Measurements from ENCODE around the gene OTP.

OTP gene

DNA sequence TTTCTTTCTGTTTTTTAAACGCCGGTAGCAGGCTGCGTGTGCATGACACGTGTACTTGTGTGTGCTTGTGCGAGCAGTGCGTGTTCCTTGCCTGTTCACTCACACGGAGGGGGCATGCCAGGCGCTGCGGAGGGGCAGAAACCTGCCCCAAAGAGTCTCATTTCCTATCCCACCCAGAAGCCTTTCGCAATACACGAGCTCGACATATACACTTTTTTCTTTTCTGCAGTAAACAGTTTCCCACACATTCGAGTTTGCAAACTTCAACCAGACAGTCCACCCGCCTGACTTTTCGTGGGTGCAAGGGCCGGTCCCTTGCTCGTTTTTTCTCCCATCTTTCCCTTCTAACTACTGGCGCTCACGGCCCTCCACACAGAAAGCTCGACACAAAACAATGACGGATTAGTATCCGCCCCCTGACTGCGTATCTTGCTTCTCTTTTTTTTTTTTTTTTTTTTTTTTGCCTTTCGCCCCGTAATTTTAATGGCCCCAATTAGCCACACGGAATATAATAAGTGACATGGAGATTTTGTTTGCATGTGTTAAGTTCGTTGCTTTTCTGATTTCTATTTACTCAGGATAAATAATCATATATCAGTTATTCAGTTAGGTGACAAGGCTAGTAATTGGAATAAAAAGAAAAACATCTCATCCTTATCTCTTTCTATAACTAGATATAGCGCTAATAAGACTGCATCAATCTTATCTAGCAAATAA, 5.3 kb upstream of the OTP start:
- Mint-ChIP-seq H3K9me3 (peaks cover 8% of the 10 kb centered on the region), H3K4me3 (peak overlapping the region; percentile 44), H3K27ac (no peak overlapping the region), H3K4me1 (peaks cover 26% of the 10 kb centered on the region), H3K36me3 (ENCODE audit: low read depth) (peaks cover 3% of the 10 kb centered on the region), H3K27me3 (peaks cover 90% of the 10 kb centered on the region)
- DNase-seq (no peak), ATAC-seq (no peak)

DNA sequence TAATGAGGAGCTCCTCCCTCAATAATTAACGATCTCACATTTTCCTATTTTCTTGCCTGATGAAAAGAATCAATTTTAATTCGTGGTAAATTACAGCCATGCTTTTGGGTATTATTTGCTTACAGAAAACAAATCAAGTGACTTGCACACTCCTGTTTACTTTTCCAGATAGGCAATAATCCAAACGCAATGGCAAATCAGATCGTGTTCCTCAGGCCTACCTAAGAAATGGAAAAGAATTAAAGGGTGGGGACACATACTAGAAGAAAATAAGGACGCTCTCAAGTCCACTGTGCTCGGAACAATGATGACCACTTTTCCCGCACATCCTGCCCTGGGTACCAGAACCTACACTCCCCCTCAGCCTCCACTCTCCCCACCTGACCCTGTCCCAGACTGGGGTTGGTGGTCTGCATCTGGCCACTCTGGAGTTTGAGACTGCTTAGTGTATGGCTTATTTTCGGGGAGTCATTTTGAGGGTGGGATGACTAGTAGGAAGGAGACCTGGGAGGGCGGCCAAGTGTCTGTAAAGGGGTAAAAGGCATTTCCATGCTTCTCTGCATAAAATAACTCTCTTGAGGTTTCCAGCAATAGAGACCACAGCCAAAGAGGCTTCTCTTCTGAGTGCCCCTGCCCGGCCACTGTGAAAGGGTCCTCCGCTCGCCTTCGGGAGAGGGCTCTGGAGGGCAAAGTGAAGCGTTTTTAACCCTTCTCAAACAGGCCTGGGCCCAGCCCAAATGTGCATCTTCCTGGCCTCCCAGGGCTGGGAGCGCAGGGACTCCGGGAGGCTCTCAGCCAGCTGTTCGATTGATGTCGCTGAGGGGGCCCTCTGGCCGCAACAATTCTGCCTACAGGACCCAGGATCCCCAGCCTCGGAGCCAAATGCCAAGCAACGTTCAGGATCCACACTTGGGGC, 4.5 kb upstream of the OTP start:
- ATAC-seq (no peak), DNase-seq (no peak)
- peaks cover 8% of the 10 kb centered on the region for H3K9me3 Mint-ChIP-seq
- H3K4me1 Mint-ChIP-seq, result peaks cover 26% of the 10 kb centered on the region
- peaks cover 89% of the 10 kb centered on the region for H3K27me3 Mint-ChIP-seq
- H3K4me3 Mint-ChIP-seq, result no peak overlapping the region
- peaks cover 3% of the 10 kb centered on the region for H3K36me3 Mint-ChIP-seq (ENCODE audit: low read depth)
- H3K27ac Mint-ChIP-seq, result no peak overlapping the region

GRCh38 chr5:77641963-77642737, 3.6 kb upstream of the OTP start:
- ATAC-seq, result no peak
- Mint-ChIP-seq H3K4me1 (peaks cover 33% of the 10 kb centered on the region), H3K9me3 (peaks cover 8% of the 10 kb centered on the region), H3K27ac (no peak overlapping the region), H3K4me3 (no peak overlapping the region), H3K27me3 (peaks cover 91% of the 10 kb centered on the region), H3K36me3 (ENCODE audit: low read depth) (peaks cover 9% of the 10 kb centered on the region)
- DNase-seq, result no peak

DNA sequence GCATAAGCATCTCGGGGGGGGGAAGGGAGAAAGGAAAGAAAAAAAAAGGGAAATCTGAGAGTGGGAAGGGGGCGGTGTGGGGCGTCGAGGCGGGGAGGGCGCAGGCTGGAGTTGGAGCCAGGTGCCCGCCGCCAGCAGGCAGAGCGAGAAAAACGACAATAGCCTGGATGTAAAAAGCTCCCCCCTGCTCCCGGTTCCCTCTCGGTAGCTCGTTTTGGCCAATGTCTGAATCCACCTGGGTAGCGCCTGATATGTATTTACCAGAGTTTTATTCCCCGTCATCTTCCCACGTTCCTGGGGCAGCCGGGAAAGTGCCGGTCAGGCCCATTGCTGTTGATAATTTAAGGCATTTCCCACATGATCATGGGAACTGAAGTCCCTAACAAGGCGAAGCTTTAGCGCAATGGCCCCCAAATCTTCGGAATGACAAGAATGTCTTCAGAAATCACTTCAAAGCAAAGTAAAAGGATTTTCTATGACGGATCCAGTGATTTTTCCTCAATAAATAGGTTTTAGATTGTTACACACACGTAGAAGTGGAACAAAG, 3.0 kb upstream of the OTP start:
- peaks cover 33% of the 10 kb centered on the region for H3K4me1 Mint-ChIP-seq
- peak overlapping the region; percentile 62 for H3K27ac Mint-ChIP-seq
- H3K4me3 Mint-ChIP-seq, result no peak overlapping the region
- H3K9me3 Mint-ChIP-seq, result peaks cover 8% of the 10 kb centered on the region
- no peak for ATAC-seq
- peaks cover 88% of the 10 kb centered on the region for H3K27me3 Mint-ChIP-seq
- no peak for DNase-seq
- H3K36me3 Mint-ChIP-seq (ENCODE audit: low read depth), result peaks cover 10% of the 10 kb centered on the region

- H3K36me3 Mint-ChIP-seq (ENCODE audit: low read depth), result peaks cover 10% of the 10 kb centered on the region
- no peak overlapping the region for H3K4me3 Mint-ChIP-seq
- H3K27me3 Mint-ChIP-seq, result peaks cover 88% of the 10 kb centered on the region
- H3K27ac Mint-ChIP-seq, result peak overlapping the region; percentile 62
- DNase-seq, result no peak
- H3K9me3 Mint-ChIP-seq, result peaks cover 8% of the 10 kb centered on the region
- ATAC-seq, result no peak
- peaks cover 30% of the 10 kb centered on the region for H3K4me1 Mint-ChIP-seq
These were observed 2.3 kb upstream of the OTP start for GRCh38 chr5:77640589-77641396.

- Mint-ChIP-seq H3K27me3 (peaks cover 85% of the 10 kb centered on the region), H3K4me3 (no peak overlapping the region), H3K36me3 (ENCODE audit: low read depth) (peaks cover 10% of the 10 kb centered on the region), H3K27ac (no peak overlapping the region), H3K4me1 (peaks cover 21% of the 10 kb centered on the region), H3K9me3 (peaks cover 8% of the 10 kb centered on the region)
- DNase-seq (no peak), ATAC-seq (peak; percentile 46)
These were observed 504 bp upstream of the OTP start for GRCh38 chr5:77638763-77639671.

DNA sequence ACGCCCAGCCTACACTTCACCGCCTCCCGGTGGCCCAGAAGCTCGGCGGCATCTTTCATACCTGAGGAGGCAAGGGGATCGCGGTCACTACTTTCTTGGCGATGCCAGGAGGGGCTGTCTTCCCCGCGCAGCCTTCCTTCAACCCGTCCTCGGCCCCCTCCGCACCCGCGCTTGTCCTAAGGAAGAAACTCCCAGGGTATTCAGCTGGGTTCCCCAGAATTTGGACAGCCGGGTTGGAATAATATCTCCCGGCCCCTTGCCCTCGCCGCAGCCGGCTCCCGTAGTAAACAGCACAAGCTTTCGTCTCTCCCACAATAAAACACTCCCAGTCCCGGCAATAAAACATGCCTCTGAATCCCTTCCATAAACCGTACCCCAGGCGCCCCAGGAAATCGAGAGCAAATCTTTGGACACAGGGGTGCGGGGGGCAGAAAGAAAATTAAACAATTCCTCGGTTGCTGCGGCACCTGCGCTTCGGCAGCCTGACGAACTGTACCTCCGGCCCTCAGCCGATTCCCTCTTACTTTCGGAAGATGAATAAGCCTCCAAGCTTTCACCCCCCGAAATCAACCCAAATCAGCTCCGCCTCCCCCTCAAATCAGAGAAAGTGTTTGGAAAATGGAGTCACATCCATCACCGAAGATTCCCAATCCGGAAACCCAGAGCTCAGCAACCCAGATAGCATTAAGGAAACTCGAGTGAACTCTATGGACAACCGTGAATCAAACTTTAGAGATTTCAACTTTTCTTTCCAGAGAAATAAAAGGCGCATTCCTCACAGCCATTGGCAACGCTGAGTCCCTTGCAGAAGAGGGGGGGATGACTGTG, 1.1 kb downstream of the OTP start:
- peaks cover 10% of the 10 kb centered on the region for H3K36me3 Mint-ChIP-seq (ENCODE audit: low read depth)
- ATAC-seq, result no peak
- no peak overlapping the region for H3K4me3 Mint-ChIP-seq
- H3K9me3 Mint-ChIP-seq, result peaks cover 22% of the 10 kb centered on the region
- H3K27ac Mint-ChIP-seq, result peak overlapping the region; percentile 5
- DNase-seq, result no peak
- peaks cover 19% of the 10 kb centered on the region for H3K4me1 Mint-ChIP-seq
- peaks cover 86% of the 10 kb centered on the region for H3K27me3 Mint-ChIP-seq

DNA sequence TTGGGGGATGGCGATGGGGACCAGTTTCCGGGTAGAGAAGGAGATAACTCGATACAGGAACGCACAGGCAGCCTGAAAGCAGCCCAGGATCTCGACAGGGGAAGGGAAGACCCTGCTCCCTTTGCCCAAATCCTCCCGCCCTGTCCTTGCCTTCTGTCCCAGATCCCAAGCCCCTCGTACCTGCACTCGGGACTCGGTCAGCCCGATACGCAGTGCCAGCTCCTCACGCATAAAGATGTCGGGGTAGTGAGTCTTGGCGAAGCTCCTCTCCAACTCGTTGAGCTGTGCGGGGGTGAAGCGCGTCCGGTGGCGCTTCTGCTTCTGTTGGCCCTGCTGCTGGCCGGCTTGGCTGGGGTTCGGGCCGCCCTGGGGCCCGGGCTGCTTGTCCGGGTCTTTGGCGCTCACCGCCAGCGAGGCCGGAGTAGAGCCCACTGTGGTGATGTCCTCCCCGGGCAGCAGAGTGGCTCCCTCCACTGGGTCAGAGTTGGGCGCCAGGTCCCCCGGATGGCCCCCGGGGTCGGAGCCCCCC, 1.8 kb downstream of the OTP start:
- peaks cover 19% of the 10 kb centered on the region for H3K4me1 Mint-ChIP-seq
- ATAC-seq (no peak), DNase-seq (no peak)
- H3K27ac Mint-ChIP-seq, result no peak overlapping the region
- H3K36me3 Mint-ChIP-seq (ENCODE audit: low read depth), result peaks cover 10% of the 10 kb centered on the region
- H3K9me3 Mint-ChIP-seq, result peaks cover 23% of the 10 kb centered on the region
- no peak overlapping the region for H3K4me3 Mint-ChIP-seq
- peaks cover 84% of the 10 kb centered on the region for H3K27me3 Mint-ChIP-seq

- ATAC-seq (no peak), DNase-seq (no peak)
- H3K4me3 Mint-ChIP-seq, result no peak overlapping the region
- H3K36me3 Mint-ChIP-seq (ENCODE audit: low read depth), result peaks cover 10% of the 10 kb centered on the region
- H3K4me1 Mint-ChIP-seq, result peaks cover 21% of the 10 kb centered on the region
- peaks cover 21% of the 10 kb centered on the region for H3K9me3 Mint-ChIP-seq
- peaks cover 84% of the 10 kb centered on the region for H3K27me3 Mint-ChIP-seq
- H3K27ac Mint-ChIP-seq, result no peak overlapping the region
These were observed 2.4 kb downstream of the OTP start for GRCh38 chr5:77635917-77636640.

DNA sequence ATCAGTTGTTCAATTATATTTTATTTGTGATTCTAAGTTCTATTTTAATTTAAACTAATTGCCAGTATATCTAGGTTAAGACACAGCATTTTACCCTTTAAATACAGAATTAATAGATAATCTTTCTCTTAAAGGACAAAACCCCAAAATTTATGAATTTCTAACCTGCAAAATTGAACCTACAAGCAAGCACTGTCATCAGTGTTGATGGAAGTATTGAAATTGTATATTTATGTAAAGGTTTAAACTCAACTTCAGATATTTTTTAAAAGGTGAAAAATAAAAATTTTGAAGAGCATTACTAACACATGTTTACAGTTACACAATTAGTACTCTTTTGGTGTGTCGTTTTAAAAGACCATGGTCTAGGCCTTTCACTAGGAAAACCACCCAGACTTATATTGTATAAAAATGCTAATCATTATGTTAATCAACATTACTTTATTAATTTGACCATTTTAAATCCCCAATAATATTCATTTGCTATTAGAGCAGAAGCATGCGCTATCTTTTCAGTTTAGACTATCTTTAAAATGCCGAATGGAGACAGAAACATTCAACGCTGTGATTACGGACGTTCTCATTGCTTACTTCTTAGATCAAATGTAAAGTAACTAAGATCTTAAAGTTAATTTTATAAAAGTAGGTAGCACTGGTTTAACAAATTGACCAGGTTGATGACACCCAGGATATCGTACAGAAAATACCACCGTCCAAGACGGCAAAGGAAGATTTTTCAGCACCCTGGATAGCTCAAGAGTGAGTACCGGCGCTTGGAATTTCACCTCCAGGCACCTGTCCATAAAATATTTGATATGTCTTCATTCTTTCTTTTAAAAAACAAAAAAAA, 3.2 kb downstream of the OTP start:
- Mint-ChIP-seq H3K4me1 (peaks cover 25% of the 10 kb centered on the region), H3K4me3 (no peak overlapping the region), H3K27me3 (peaks cover 82% of the 10 kb centered on the region), H3K27ac (no peak overlapping the region), H3K9me3 (peaks cover 19% of the 10 kb centered on the region), H3K36me3 (ENCODE audit: low read depth) (peaks cover 9% of the 10 kb centered on the region)
- ATAC-seq (no peak), DNase-seq (no peak)

- Mint-ChIP-seq H3K36me3 (ENCODE audit: low read depth) (peaks cover 10% of the 10 kb centered on the region), H3K4me3 (no peak overlapping the region), H3K27me3 (peaks cover 84% of the 10 kb centered on the region), H3K4me1 (peaks cover 27% of the 10 kb centered on the region), H3K9me3 (peaks cover 15% of the 10 kb centered on the region), H3K27ac (no peak overlapping the region)
- ATAC-seq, result no peak
- no peak for DNase-seq
These were observed 4.8 kb downstream of the OTP start for GRCh38 chr5:77633709-77634108.
